Breast epithelium (tissue), 3 donors: ENCODE results near the gene STXBP6.

Source experiments
- POLR2A ChIP-seq: fragments of 450-650 bp; IDR thresholded peaks from one replicate; pipeline ENCODE4 v1.6.1; 2016; ENCODE audit warnings: antibody characterized with exemption, mild to moderate bottlenecking, moderate library complexity
- POLR2AphosphoS5 ChIP-seq, 3 donors: sonication (generic); formaldehyde crosslinking; IDR thresholded peaks; one replicate each; pipeline ENCODE4 v1.6.1; 2017; ENCODE audit warnings: antibody characterized with exemption in 3 of 3
- TF ChIP-seq, protein P1 (sequence below), 3 donors: fragments of 450-650 bp; IDR thresholded peaks; one replicate each; pipeline ENCODE4 v1.5.1; 2016 to 2017; ENCODE audit warnings: antibody characterized with exemption in 3 of 3, mild to moderate bottlenecking in 3 of 3, moderate library complexity in 3 of 3

DNA sequence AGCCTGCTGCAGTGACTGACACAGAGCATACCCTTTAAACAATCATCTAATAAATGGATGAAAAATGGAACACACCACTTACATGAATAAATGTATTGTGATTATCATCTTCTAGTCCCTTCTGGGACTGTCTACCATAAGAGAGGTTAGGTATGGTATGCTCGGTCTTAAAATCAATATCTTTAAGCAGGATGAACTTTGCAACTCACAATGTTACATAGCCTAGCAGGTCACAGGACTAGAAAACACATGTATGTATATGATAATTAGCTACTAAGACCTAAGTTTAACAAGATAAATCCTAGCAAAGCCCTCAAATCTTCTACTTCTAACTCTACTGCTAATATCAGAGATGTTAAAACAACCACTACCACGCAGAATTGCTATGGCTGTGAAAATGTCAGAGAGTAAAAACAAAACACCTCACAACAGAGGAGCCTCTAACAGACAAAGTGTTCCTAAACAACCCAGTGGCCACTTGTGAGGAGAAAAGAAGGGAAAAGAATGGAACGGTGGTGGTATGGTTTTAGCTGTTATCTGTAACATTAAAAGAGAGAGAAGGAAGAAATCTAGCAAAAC, 139.4 kb downstream of the STXBP6 start:
- TF ChIP-seq, protein P1, sequence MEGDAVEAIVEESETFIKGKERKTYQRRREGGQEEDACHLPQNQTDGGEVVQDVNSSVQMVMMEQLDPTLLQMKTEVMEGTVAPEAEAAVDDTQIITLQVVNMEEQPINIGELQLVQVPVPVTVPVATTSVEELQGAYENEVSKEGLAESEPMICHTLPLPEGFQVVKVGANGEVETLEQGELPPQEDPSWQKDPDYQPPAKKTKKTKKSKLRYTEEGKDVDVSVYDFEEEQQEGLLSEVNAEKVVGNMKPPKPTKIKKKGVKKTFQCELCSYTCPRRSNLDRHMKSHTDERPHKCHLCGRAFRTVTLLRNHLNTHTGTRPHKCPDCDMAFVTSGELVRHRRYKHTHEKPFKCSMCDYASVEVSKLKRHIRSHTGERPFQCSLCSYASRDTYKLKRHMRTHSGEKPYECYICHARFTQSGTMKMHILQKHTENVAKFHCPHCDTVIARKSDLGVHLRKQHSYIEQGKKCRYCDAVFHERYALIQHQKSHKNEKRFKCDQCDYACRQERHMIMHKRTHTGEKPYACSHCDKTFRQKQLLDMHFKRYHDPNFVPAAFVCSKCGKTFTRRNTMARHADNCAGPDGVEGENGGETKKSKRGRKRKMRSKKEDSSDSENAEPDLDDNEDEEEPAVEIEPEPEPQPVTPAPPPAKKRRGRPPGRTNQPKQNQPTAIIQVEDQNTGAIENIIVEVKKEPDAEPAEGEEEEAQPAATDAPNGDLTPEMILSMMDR (IDR thresholded peaks at IDR 0.05): no peak
- TF ChIP-seq POLR2A (no peak), POLR2AphosphoS5 (IDR thresholded peaks at IDR 0.05) (no peak)
